Stromal cell of bone marrow (primary cell): ENCODE measurements around the gene FOXC1.

Experiments used
- DNase-seq: peaks from one replicate; pipeline ENCODE4 v3.0.0-alpha.2; 2012; ENCODE audit warnings: low read depth

The FOXC1 gene

GRCh38 chr6:1624058-1624850 is 14.5 kb downstream of the FOXC1 start:
- no peak for DNase-seq

GRCh38 chr6:1624851-1625781 is 15.4 kb downstream of the FOXC1 start:
- no peak for DNase-seq

GRCh38 chr6:1625794-1626435 is 16.2 kb downstream of the FOXC1 start:
- DNase-seq: no peak

- DNase-seq: no peak
Measured at GRCh38 chr6:1626481-1626880, 16.8 kb downstream of the FOXC1 start.

GRCh38 chr6:1627827-1628560 is 18.3 kb downstream of the FOXC1 start:
- DNase-seq: no peak

- DNase-seq: no peak
Measured at GRCh38 chr6:1629316-1629715, 19.6 kb downstream of the FOXC1 start.

- DNase-seq: no peak
Measured at GRCh38 chr6:1630212-1630770, 20.6 kb downstream of the FOXC1 start.

GRCh38 chr6:1630771-1631217 is 21.1 kb downstream of the FOXC1 start:
- no peak for DNase-seq

GRCh38 chr6:1631251-1631650 is 21.5 kb downstream of the FOXC1 start:
- DNase-seq: no peak

GRCh38 chr6:1633366-1634021 is 23.8 kb downstream of the FOXC1 start:
- DNase-seq: no peak

- DNase-seq: no peak
Measured at GRCh38 chr6:1634081-1634480, 24.4 kb downstream of the FOXC1 start.

GRCh38 chr6:1635305-1636010 is 25.7 kb downstream of the FOXC1 start:
- no peak for DNase-seq

GRCh38 chr6:1636272-1636825 is 26.6 kb downstream of the FOXC1 start:
- DNase-seq: no peak

GRCh38 chr6:1636971-1637871 is 27.5 kb downstream of the FOXC1 start:
- DNase-seq: no peak

- DNase-seq: no peak
Measured at GRCh38 chr6:1639430-1639829, 29.7 kb downstream of the FOXC1 start.

GRCh38 chr6:1640476-1640875 is 30.8 kb downstream of the FOXC1 start:
- no peak for DNase-seq

- DNase-seq: no peak
Measured at GRCh38 chr6:1641343-1641885, 31.7 kb downstream of the FOXC1 start.

- DNase-seq: no peak
Measured at GRCh38 chr6:1643111-1643510, 33.4 kb downstream of the FOXC1 start.
